Osteoblast (primary cell): ENCODE data around the gene SKOR2. TPM values are rescaled to one million over a fixed set of nuclear protein-coding genes. Genes with fewer than 3 reads are reported as not detected.
A peak's percentile ranks its signal among the peaks of the same experiment; 100 is the strongest.

Experiments used
- DNase-seq: peaks from one replicate; pipeline ENCODE4 v3.0.0; 2011; ENCODE audit warnings: low spot score, mixed read lengths; ENCODE audit not compliant: insufficient read length; ENCODE audit errors: missing footprints
- H2AFZ ChIP-seq: 2 replicates; pipeline ENCODE4 v1.6.0; 2011; ENCODE audit warnings: mild to moderate bottlenecking, low read length
- H3K27ac ChIP-seq: 2 replicates; pipeline ENCODE4 v1.5.1; 2011; ENCODE audit warnings: mild to moderate bottlenecking, low read depth, low read length, moderate library complexity
- H3K27me3 ChIP-seq: 2 replicates; pipeline ENCODE4 v1.6.0; 2012; ENCODE audit warnings: mild to moderate bottlenecking, control low read depth, inconsistent platforms, low read length, moderate library complexity; ENCODE audit not compliant: insufficient read depth
- H3K36me3 ChIP-seq: 2 replicates; pipeline ENCODE4 v1.5.1; 2011; ENCODE audit warnings: mild to moderate bottlenecking, low read length, control low read depth, moderate library complexity; ENCODE audit not compliant: insufficient read depth
- H3K4me1 ChIP-seq: 2 replicates; pipeline ENCODE4 v1.5.1; 2011; ENCODE audit warnings: mild to moderate bottlenecking, low read length, control low read depth, moderate library complexity; ENCODE audit not compliant: insufficient read depth
- H3K4me2 ChIP-seq: 2 replicates; pipeline ENCODE4 v1.6.0; 2011; ENCODE audit warnings: mild to moderate bottlenecking, low read length; ENCODE audit not compliant: insufficient read depth
- H3K4me3 ChIP-seq: fragments of 200-600 bp; sonication (generic); 3 replicates; pipeline ENCODE4 v1.5.1; 2012; ENCODE audit warnings: mild to moderate bottlenecking, low read length, inconsistent platforms; ENCODE audit not compliant: insufficient read depth
- H3K79me2 ChIP-seq: 2 replicates; pipeline ENCODE4 v1.6.0; 2012; ENCODE audit warnings: mild to moderate bottlenecking, low read length, control low read depth, inconsistent platforms; ENCODE audit not compliant: insufficient read depth
- H3K9me3 ChIP-seq: 2 replicates; pipeline ENCODE4 v1.5.1; 2011; ENCODE audit warnings: low read depth, low read length, control low read depth
- H4K20me1 ChIP-seq: 2 replicates; pipeline ENCODE4 v1.6.0; 2012; ENCODE audit warnings: mild to moderate bottlenecking, low read length, control low read depth; ENCODE audit not compliant: insufficient read depth
- total RNA-seq: library from RNA; depleted of rRNA; stranded (reverse); fragments of >200 nt; gene quantifications from 2 replicates; pipeline ENCODE4 v1.2.3, GENCODE V29; 2012
- TF ChIP-seq, protein P1 (sequence below): IDR thresholded peaks from 2 replicates; pipeline ENCODE4 v1.5.1; 2011; ENCODE audit warnings: mild to moderate bottlenecking, low read depth, low read length, moderate library complexity; ENCODE audit errors: extremely low read depth

Gene SKOR2
- total RNA-seq, 1 donor = not detected

GRCh38 chr18:47248115-47248603, 3.3 kb downstream of the SKOR2 start:
- Histone ChIP-seq H4K20me1 (no peaks in the 10 kb centered on the region), H2AFZ (no peak overlapping the region), H3K4me1 (no peaks in the 10 kb centered on the region), H3K27ac (no peak overlapping the region), H3K4me2 (no peak overlapping the region), H3K36me3 (no peaks in the 10 kb centered on the region), H3K79me2 (no peaks in the 10 kb centered on the region), H3K27me3 (peaks cover 69% of the 10 kb centered on the region), H3K4me3 (no peak overlapping the region), H3K9me3 (no peaks in the 10 kb centered on the region)
- TF ChIP-seq, protein P1, sequence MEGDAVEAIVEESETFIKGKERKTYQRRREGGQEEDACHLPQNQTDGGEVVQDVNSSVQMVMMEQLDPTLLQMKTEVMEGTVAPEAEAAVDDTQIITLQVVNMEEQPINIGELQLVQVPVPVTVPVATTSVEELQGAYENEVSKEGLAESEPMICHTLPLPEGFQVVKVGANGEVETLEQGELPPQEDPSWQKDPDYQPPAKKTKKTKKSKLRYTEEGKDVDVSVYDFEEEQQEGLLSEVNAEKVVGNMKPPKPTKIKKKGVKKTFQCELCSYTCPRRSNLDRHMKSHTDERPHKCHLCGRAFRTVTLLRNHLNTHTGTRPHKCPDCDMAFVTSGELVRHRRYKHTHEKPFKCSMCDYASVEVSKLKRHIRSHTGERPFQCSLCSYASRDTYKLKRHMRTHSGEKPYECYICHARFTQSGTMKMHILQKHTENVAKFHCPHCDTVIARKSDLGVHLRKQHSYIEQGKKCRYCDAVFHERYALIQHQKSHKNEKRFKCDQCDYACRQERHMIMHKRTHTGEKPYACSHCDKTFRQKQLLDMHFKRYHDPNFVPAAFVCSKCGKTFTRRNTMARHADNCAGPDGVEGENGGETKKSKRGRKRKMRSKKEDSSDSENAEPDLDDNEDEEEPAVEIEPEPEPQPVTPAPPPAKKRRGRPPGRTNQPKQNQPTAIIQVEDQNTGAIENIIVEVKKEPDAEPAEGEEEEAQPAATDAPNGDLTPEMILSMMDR = no peak
- DNase-seq = no peak

DNA sequence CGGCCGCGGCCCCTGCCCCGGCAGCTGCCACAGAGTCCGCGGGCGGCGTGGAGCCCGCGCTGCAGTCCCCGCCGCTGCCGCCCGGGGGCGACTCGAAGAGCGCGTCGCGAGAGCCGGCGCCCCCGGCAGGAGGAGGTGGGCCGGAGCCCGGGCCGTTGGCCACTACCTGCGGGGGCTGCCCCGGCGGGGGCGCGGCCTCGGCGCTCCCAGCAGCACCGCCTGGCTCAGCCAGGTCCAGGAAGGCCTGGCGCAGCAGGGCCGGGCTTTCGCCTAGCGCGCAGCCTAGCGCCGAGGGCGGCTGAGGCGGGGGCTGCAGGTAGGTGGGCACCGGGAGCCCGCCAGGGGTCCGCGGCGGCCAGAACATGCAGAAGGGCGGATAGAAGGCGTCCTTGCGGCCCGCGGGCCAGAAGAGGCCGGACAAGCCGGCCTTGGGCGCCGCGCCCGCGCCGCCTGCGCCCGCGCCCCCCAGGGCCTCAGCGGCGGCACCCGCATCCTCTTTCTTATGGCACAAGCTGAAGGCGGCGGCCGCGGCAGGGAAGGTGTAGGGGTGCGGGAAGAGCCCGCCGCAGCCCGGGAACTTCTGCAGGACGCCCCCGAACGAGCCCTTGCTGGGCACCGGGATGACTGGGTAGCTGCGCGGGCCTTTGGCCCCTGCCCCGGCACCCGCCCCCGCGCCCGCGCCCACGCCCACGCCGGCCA, 3.9 kb downstream of the SKOR2 start:
- peaks cover 64% of the 10 kb centered on the region for H3K27me3 ChIP-seq
- H3K36me3 ChIP-seq = no peaks in the 10 kb centered on the region
- no peaks in the 10 kb centered on the region for H3K79me2 ChIP-seq
- no peak overlapping the region for H3K27ac ChIP-seq
- H3K4me2 ChIP-seq = no peak overlapping the region
- H3K9me3 ChIP-seq = no peaks in the 10 kb centered on the region
- TF ChIP-seq, protein P1 = no peak
- DNase-seq = peak; percentile 88
- no peak overlapping the region for H2AFZ ChIP-seq
- no peaks in the 10 kb centered on the region for H4K20me1 ChIP-seq
- no peak overlapping the region for H3K4me3 ChIP-seq
- no peaks in the 10 kb centered on the region for H3K4me1 ChIP-seq

- peaks cover 59% of the 10 kb centered on the region for H3K27me3 ChIP-seq
- no peaks in the 10 kb centered on the region for H3K4me1 ChIP-seq
- TF ChIP-seq, protein P1 = no peak
- no peaks in the 10 kb centered on the region for H3K79me2 ChIP-seq
- H3K4me2 ChIP-seq = no peak overlapping the region
- no peaks in the 10 kb centered on the region for H3K9me3 ChIP-seq
- H3K36me3 ChIP-seq = no peaks in the 10 kb centered on the region
- no peak overlapping the region for H3K4me3 ChIP-seq
- H4K20me1 ChIP-seq = no peaks in the 10 kb centered on the region
- H3K27ac ChIP-seq = no peak overlapping the region
- no peak overlapping the region for H2AFZ ChIP-seq
- no peak for DNase-seq
Observed at GRCh38 chr18:47247036-47247415, 4.4 kb downstream of the SKOR2 start.

- Histone ChIP-seq H3K36me3 (no peaks in the 10 kb centered on the region), H3K4me2 (no peak overlapping the region)
- peak; percentile 71 for DNase-seq
Observed at GRCh38 chr18:47246027-47246971, 5.2 kb downstream of the SKOR2 start.

More at GRCh38 chr18:47246027-47246971, 5.2 kb downstream of the SKOR2 start:
- no peaks in the 10 kb centered on the region for H3K9me3 ChIP-seq
- no peaks in the 10 kb centered on the region for H3K79me2 ChIP-seq
- no peaks in the 10 kb centered on the region for H3K4me1 ChIP-seq
- no peak overlapping the region for H3K4me3 ChIP-seq
- peaks cover 52% of the 10 kb centered on the region for H3K27me3 ChIP-seq
- H3K27ac ChIP-seq = no peak overlapping the region
- TF ChIP-seq, protein P1 = no peak
- H4K20me1 ChIP-seq = no peaks in the 10 kb centered on the region
- no peak overlapping the region for H2AFZ ChIP-seq
